ENCODE results near the gene HMGCS2. TPM values are rescaled to one million over a fixed set of nuclear protein-coding genes. Genes with fewer than 3 reads are reported as not detected.
"Not testable (repeated sequence)": the region's sequence is repeated elsewhere in the genome, so short reads cannot be mapped to it uniquely, and the experiment has no call there.

HMGCS2 gene
- total RNA-seq, 1 experiment from 2014 or later = not detected

- no peak for DNase-seq (ENCODE audit: low spot score)
Measured at GRCh38 chr1:119790451-119791198, 21.9 kb upstream of the HMGCS2 start.

DNA sequence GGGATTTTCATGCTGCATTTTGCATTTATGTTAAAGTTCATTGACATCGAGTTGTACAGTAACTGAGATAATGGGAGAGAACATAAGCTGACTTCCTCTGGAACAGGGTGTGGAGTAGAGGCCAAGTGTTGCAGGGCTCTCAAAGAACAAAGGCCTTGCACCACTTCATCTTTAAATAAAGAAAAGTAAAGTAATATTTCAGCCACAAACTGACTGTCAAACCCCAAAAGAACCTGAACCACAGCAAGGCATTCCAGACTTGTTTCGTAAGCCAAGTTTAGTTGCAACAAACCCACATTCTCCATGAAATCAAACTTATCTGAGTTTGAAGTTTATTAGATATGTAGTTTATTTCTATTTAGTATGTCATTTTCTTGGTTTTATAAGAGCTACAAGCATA, 19.1 kb upstream of the HMGCS2 start:
- peak; percentile 40 for DNase-seq (ENCODE audit: low spot score)

- DNase-seq (ENCODE audit: low spot score) = not testable (repeated sequence)
Measured at GRCh38 chr1:119786473-119787050, 17.9 kb upstream of the HMGCS2 start.

- not testable (repeated sequence) for DNase-seq (ENCODE audit: low spot score)
Measured at GRCh38 chr1:119786046-119786445, 17.3 kb upstream of the HMGCS2 start.

DNA sequence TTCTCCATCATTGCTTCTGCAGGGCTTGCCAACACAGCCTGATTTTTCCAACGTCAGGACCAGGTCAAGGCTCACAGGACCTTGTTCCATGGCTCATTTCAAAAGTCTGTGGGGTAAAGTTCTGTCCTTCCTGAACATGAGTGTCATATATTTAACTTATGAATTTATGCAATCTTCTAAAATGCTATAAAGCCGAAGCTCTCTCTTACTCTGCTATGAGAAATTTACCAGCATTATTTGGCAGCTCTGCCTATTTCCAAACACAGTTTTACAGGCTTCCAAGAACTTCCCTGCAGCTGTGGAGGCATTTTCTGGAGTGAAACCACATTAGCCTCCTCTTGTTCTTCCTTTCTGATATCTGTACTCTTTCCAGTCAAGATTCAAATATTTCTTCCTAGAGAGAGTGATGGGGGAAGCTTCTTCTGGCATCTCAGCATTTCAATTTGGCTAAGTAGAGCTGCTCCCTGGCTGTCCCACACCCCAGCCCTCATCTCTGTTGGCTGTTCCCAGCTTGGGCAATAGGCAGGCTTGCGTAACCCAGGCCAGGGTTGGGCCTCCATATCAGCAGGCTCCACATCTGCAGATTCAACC, 15.6 kb upstream of the HMGCS2 start:
- no peak for DNase-seq (ENCODE audit: low spot score)

DNA sequence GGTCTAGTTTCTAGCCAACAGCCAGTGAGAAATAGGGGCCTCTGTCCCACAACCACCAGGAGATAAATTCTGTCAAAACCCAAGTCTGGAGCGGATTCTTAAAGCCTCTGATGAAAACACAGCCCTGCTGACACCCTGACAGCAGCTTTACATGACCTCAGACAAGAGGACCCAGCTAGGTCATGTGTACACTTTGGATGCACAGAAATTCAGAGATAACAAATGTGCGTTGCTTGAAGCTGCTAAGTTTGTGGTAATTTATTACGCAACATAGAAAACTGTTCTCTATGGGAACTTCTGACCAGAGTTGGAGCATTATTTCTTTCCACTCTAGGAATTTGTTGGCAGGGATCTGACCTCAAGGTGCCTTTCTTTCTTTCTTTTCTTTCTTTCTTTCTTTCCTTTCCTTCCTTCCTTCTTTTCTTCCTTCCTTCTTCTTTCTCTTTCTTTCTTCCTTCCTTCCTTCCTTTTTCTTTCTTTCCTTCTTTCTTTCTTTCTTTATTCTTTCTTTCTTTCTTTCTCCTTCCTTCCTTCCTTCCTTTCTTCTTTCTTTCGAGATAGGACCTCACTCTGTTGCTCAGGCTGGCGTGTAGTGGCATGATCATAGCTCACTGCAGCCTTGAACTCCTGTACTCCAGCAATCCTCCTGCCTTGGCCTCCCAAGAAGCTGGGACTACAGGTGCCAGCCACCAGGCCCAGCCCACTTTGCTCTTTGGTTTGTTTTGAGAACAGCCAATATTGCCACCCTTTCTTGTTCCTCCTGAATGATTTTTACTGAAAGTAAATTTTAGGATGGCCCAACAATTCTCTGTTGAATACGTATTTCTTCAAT, 14.9 kb upstream of the HMGCS2 start:
- DNase-seq (ENCODE audit: low spot score) = no peak

GRCh38 chr1:119782631-119783325, 14.1 kb upstream of the HMGCS2 start:
- DNase-seq (ENCODE audit: low spot score) = no peak

DNA sequence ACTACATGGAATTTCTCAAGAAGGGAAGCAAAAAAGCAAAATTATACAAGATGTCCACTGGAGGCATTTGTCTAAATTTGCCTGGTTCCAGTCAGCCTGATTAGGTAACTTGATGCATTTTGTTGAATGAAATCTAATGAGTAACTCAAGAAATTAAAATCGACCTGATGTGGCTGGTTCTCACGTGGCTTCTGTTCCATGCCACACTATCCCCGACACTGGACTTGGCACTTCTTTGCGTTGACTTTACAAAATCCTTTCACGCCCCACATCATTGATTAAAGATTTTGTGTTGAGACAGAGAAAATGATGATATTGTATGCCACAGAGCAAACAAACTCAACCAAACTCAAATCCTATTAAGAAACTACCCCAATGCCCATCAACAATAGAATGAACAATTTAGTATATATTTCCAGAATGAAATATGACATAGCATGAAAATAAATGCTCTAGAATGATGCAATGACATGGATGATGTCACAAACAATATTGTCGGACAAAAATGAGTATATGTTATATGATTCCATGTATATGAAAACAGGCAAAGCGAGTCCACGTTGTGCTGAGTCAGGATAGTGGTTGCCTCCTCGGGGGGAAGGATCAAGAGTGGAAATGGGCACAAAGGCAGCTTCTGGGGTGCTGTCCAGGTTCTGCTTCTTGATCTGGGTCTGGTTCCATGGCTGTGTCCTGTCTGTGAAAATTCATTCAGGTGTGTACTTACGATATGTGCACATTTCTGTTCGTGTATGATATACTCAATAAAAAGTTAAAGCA, 12.9 kb upstream of the HMGCS2 start:
- DNase-seq (ENCODE audit: low spot score) = no peak

DNA sequence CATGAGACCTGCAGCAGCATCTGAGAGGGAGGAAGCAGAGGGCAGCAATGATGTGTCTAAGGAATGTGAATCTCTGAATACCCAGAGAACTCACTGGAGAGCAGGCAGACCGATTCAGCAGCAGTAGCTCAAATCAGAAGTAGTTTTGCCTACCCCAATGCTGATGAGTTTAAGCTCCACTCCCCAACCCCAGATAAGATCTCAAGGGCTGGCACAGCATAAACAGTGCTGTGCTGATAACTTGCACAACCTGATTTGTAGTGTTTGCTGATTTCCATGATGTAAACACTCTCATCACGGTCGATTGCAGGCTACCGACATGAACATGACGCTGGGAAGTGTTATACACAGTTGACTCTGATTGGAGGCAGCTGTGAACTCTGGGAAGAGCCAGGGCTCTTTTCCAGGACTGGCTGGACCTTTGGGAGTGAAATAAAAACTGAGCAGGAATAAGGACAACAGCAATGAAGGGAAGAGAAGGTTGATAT, 11.2 kb upstream of the HMGCS2 start:
- no peak for DNase-seq (ENCODE audit: low spot score)

GRCh38 chr1:119778886-119779560, 10.3 kb upstream of the HMGCS2 start:
- no peak for DNase-seq (ENCODE audit: low spot score)

DNA sequence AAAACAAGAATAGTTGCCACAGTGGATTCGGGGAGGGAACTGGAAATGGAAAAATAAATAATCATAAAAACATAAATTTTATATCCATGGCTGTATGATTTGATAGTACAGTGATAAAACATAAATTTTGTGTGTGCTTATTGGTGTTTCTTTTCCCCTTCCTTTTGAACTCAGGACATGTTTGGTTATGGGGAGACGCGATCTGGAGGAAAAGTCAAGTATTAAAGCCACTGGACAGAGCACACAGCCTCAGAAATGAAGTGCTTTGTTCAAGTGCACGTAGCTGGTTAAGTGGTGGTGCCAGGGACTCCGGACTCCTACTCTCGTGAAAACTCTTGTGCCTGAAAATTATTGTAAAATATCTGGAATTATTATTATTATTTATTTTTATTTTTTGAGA, 9.7 kb upstream of the HMGCS2 start:
- DNase-seq (ENCODE audit: low spot score) = no peak

- DNase-seq (ENCODE audit: low spot score) = no peak
Measured at GRCh38 chr1:119774746-119775490, 6.2 kb upstream of the HMGCS2 start.

GRCh38 chr1:119773711-119774241, 5.1 kb upstream of the HMGCS2 start:
- peak; percentile 2 for DNase-seq (ENCODE audit: low spot score)

DNA sequence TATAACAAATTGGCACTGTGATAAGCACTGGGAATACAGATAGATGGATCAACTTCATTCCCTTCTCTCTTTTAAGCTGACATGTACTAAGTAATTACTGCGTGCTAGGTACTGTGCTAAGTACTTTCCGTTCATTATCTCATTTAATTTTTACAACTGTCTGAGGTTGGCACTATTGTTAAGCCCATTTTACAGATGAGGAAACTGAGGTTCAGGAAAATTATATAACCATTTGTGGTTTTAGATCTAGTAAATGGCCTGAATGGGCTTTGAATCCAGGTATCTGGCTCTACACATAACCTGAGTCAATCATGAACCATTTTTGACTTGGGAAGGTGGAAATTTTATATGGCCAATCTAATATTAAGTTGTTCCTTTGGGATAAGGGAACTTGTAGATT, 3.6 kb upstream of the HMGCS2 start:
- no peak for DNase-seq (ENCODE audit: low spot score)

GRCh38 chr1:119771770-119772169, 3.1 kb upstream of the HMGCS2 start:
- no peak for DNase-seq (ENCODE audit: low spot score)

DNA sequence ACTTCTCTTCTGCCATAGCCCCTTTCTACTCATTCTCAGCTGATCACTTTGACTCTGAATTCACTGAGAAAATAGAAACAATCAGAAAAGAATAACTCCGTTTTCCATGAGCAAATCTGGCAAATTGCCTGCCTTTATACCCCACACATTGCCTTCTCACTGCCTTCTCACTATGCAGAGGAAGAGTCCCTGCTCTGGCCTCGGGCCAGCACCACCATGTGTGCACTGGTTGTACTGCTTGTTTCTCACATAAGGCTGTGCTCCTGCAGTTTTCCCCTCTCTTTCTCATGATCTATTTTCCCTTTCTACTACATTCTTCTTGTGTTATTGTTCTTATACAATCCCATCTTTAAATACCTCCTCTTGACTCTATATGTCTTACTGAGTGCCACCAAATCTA, 2.3 kb upstream of the HMGCS2 start:
- DNase-seq (ENCODE audit: low spot score) = no peak

DNA sequence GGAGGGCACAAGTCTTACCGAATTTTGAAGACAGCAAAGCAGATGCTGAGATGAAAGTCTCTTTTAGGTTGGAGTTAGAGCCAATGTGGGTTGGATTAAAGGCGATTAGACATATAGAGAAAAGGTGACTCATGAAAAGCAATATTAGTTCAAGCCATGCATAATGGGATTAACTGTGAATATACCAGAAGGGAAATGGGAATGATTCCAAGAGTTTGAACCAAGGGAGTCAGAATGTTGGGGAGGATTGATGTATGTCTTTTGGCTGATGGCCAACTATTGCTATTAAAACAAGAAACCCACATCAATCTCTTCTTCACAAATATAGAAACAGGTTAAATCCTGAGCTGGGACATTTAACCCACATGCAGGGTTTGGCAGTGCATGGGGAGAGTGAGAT, 1.2 kb downstream of the HMGCS2 start:
- DNase-seq (ENCODE audit: low spot score) = no peak

GRCh38 chr1:119766374-119766794, 2.3 kb downstream of the HMGCS2 start:
- no peak for DNase-seq (ENCODE audit: low spot score)

GRCh38 chr1:119764220-119764619, 4.5 kb downstream of the HMGCS2 start:
- no peak for DNase-seq (ENCODE audit: low spot score)

Data from A172 (cell line).